Measurements from ENCODE around the gene CTTNBP2.

DNA sequence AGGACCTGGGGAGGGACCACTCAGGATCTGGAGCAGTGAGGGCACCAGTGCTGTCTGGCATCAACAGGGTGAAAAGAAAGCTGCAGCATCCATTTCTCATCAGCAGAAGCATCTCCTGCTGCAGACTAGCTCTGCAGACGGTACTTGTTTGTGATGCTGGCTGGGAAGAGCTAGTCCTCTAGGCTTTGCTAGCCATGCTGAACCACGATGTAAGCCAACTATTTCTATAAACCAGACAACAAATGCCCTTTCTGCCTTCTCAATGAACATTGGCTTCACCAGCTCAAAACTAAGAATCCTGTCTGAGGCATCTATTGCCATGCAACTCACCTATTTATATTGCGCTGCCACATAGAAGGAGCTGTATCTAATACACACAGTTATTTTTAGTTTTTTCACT is 65.6 kb downstream of the CTTNBP2 start:
- TF ChIP-seq, protein P1, sequence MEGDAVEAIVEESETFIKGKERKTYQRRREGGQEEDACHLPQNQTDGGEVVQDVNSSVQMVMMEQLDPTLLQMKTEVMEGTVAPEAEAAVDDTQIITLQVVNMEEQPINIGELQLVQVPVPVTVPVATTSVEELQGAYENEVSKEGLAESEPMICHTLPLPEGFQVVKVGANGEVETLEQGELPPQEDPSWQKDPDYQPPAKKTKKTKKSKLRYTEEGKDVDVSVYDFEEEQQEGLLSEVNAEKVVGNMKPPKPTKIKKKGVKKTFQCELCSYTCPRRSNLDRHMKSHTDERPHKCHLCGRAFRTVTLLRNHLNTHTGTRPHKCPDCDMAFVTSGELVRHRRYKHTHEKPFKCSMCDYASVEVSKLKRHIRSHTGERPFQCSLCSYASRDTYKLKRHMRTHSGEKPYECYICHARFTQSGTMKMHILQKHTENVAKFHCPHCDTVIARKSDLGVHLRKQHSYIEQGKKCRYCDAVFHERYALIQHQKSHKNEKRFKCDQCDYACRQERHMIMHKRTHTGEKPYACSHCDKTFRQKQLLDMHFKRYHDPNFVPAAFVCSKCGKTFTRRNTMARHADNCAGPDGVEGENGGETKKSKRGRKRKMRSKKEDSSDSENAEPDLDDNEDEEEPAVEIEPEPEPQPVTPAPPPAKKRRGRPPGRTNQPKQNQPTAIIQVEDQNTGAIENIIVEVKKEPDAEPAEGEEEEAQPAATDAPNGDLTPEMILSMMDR (IDR thresholded peaks at IDR 0.05), result no peak
- TF ChIP-seq RAD21 (IDR thresholded peaks at IDR 0.05; ENCODE audit: low read length), result no peak
- no peak for TF ChIP-seq MEF2A (IDR thresholded peaks at IDR 0.05; ENCODE audit: borderline replicate concordance, low read depth)
- TF ChIP-seq RFX5 (IDR thresholded peaks at IDR 0.05; ENCODE audit: low read length), result no peak
- no peak for TF ChIP-seq POLR2AphosphoS5 (IDR thresholded peaks at IDR 0.05; ENCODE audit: low read depth, low read length)
- no peak for TF ChIP-seq MAX (IDR thresholded peaks at IDR 0.05; ENCODE audit: low read depth)
- no peak for TF ChIP-seq FOXM1 (IDR thresholded peaks at IDR 0.05; ENCODE audit: low read depth)
- no peak for TF ChIP-seq CHD2 (IDR thresholded peaks at IDR 0.05; ENCODE audit: low read length, partially characterized antibody)
- TF ChIP-seq FOXJ3 (CRISPR knock-in tag; IDR thresholded peaks at IDR 0.05), result no peak
- TF ChIP-seq REST (IDR thresholded peaks at IDR 0.05; ENCODE audit: low read depth, low read length), result no peak
- TF ChIP-seq JUND (IDR thresholded peaks at IDR 0.05), result no peak
- TF ChIP-seq TAF1 (IDR thresholded peaks at IDR 0.05; ENCODE audit: borderline replicate concordance, low read depth, low read length), result no peak
- no peak for TF ChIP-seq USF1 (IDR thresholded peaks at IDR 0.05; ENCODE audit: borderline replicate concordance, low read depth)
- TF ChIP-seq YY1 (IDR thresholded peaks at IDR 0.05; ENCODE audit: low read depth), result no peak
